Fibroblast of skin of right biceps (primary cell): ENCODE data around the gene SWT1.
"Not testable (repeated sequence)": the region's sequence is repeated elsewhere in the genome, so short reads cannot be mapped to it uniquely, and the experiment has no call there.

Experiments
- DNase-seq: peaks from one replicate; pipeline ENCODE4 v3.0.0-alpha.2; 2013

The SWT1 gene

GRCh38 chr1:185292237-185292636 lies 135.3 kb downstream of the SWT1 start:
- no peak for DNase-seq

GRCh38 chr1:185293967-185294542 lies 137.1 kb downstream of the SWT1 start:
- no peak for DNase-seq

GRCh38 chr1:185295091-185295490 lies 138.1 kb downstream of the SWT1 start:
- no peak for DNase-seq

DNA sequence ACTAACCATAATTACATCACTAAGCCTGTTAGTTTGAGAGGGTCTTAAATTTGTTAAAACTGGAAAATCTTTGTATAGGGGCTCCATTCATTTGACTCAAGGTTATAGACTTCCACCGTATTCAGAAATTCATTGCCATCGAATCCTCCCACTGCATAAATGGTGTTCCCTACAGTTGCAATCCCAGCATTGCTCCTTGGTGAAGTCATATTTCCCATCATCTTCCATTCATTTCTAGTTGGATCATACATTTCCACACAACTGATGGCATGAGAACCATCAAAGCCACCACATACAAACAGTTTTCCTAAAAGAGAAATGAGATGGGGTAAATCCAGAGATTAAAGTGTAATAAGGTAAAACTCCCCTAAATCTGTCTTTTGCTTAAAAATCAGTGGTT lies 141.0 kb downstream of the SWT1 start:
- peak; percentile 31 for DNase-seq

DNA sequence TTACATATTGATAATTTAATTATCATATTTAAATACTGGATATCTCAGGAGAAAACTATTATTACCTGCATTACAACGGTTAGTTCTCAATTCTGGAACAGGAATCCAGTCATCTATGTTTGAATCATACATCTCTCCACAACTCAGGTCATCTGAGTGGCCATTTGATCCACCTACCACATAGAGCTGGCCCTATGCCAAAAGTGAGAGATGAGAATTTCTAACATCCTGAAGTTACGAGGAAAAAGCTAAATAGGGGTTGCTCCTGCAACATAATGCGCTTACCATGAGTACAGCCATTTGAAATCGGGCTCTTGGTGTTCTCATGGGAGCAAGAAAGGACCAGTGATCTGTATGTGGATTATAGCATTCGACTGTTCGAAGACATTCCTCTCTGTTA lies 143.2 kb downstream of the SWT1 start:
- no peak for DNase-seq

DNA sequence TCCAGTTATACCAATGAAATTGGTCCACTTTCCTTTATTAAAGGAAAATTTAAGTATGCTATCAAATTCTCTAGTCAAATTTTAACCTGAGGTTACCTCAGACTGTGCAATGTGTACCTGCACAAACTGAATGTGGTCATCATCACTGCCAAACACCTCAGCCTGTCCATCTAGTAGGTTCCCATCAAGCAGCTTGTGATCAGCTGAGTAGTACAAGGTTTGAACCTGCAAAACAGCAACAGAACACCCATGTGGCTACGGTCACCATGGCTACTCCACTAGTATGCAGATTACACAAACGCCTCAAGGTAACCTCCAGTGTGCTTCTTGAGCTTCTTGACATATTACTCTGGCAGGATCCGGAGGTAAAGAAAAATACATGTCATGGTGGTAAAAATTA lies 148.5 kb downstream of the SWT1 start:
- DNase-seq, result no peak

DNA sequence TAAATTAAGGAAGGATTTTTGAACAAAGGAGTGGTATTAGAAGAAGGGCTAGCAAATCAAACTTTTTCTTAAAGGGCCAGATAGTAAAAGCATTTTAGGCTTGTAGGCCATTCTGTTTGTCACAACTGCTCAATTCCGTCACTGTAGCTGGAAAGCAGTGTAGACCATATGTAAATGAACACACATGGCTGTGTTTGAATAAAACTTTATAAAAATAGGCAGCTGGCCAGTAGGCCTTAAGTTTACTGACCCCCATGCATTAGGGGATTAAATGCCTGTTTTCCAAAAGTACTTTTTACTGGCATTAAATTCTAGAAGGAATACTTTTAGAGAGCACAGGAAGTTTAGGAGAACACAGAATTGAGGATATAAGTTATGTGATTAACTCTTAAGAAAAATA lies 151.2 kb downstream of the SWT1 start:
- DNase-seq, result no peak

DNA sequence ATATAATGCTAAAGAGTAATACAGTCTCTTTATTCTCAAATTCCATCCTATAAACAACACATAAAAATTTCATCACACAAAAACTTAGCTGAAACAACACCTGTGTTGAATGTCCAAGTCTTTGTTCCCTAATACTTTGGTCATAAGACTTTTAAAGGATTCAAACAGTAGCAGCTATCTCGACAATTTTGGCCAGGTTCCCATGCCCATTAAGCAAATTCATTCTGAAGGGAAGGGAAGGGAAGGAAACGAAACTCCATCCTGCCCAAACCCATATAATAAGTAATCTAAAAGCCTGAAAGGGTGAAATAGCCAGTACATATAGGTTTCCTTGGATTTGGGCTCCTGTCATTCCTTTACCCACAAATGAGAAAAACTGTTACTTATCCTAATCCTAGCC lies 152.6 kb downstream of the SWT1 start:
- no peak for DNase-seq

DNA sequence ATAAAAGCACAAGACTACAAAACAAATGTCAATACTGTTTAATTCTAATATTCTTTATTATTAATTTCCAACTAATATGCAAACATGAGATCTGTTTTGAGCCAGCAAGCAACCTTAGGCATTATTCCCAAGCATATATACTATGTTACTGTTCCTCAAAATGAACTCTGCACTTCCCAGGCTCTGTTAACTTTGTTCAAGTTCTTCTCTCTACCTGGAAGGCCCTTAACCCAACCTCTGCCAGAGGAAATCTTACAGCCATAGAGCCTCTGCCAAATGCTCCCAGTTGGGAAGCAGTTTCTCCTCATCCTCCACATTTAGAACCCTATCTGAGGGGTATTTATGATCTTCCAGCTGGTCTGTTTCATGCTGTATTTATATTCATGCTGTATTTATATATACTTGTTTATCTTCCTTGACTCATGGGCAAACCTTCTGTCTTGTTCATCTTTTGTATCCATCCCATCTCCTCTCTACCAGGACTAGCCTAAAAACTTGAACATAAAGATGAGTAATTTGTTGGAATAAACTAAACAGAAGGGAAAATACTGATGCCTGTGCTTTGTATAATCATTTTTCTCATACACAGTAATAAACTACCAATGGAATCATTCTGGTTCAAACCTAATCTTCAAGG lies 154.7 kb downstream of the SWT1 start:
- DNase-seq, result no peak

GRCh38 chr1:185312361-185313138 lies 155.6 kb downstream of the SWT1 start:
- no peak for DNase-seq

GRCh38 chr1:185314411-185314810 lies 157.4 kb downstream of the SWT1 start:
- no peak for DNase-seq

GRCh38 chr1:185315445-185316071 lies 158.6 kb downstream of the SWT1 start:
- no peak for DNase-seq

DNA sequence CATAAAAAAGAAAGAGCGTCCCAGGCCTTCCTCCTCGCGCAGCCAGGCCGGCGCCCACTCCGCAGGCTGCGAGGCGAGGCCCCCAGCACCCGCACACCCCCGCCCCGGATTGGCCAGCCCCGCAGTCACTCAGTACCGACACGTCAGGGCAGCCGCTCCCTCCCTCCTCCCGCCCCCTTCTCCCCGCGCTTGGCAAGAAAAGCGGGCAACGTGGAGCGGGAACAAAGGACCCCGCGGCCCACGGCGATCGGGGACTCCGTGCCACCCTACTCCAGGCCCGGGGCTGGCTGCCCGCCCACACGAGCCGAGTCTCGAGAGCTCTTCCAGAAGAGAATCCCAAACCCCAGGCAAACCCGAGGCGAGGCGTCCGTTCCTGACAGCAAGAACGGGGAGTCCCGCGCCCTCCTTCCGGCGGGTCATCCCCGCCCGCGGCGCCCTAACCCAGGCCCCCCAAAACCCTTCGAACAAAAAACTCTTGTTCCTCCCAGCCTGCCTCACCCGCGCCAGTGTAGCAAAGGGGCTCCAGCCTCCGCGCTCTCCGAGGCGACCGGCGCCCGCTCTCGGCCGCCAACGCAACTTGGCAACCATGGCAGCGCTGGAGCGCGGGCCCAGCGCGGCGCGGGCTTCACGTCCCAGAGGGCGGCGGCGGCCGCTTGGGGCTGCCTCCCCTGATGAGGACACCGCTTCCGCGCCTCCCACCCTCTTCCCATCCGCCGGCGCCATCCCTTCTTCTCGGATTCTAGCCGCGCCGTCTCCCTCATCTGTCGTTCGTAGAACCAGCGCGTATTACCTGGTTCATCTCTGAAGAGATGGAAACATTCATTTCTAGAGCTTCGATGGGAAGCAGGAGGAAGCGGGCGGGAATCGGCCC lies 159.4 kb downstream of the SWT1 start:
- DNase-seq, result peak; percentile 94

DNA sequence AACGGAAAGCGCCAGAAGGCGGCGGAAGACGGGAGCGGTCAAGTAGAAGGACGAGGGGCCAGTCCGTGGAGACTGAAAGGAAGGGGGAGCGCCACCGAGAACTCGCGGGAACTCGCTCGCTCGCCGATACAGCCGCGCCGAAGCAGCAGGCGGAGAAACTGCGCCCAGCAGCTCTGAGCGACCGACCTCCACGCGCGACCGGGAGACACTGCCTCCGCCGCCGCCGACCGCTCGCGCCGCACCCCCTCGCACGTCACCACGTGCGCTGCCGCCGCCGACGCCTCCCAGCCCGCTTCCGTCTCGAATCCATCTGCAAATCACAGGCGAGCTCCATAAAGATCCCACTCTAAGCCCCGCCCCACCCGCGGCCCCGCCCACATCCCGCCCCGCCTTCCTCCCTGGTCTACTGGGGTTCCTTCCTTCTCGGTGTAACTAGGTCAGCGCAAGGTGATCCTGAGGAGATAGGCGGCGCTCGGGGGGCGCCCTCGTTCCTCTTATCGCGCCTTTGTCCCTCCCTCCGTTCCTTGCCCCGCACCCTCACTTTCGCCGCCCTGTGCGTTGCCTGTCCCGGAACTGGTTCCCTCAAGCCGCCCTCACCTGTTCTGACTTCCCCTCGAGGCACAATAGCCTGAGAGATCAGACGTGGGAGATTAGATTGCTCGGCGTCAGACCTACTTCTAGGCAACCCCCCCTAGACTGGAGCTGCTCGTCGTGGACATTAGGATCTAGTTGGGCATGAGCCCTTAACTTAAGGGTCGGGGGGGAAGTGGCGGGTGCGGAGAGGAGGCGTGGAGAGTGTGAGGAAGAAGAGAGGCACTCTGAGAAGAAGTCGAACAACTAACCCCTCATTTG lies 160.3 kb downstream of the SWT1 start, which contains the start of gene IVNS1ABP:
TSS of gene IVNS1ABP (minus strand) at position 210 of the 852 bp plus-strand sequence. CDS start 7,750 bp downstream, outside the sequence.
- DNase-seq, result peak; percentile 95

GRCh38 chr1:185317886-185318310 lies 160.9 kb downstream of the SWT1 start:
- DNase-seq, result peak; percentile 15

DNA sequence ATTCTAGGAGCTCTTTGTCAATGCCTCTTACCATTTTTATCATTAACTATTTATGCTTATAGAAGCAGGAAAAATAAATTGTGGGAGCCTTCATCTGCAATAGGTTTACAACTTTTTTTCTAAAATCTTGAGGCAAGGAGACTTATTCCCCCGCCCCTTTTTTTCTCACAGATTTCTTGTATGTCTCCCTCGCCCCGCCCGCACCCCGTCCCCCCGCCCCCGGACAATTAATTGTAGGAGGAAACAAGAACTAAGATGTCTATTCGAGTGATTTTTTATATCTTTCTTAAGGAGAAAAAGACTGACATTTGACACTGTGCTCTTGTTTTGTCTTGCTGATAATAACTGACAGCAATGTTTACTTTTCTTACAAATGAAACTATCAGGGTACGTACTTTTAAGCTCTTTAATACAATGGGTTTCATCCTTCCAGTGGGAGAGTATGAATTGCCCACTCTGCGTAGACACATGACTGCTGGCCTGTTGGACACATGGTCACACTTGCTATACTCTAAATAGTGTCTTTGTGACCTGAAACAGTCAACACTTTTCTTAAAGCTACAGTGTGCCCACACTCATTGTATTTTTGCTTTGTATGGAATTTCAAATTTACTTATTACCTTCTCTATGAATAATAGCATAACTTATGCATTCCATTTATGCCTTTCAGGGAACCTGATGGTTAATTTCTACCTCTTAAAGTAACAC lies 161.6 kb downstream of the SWT1 start:
- DNase-seq, result no peak

DNA sequence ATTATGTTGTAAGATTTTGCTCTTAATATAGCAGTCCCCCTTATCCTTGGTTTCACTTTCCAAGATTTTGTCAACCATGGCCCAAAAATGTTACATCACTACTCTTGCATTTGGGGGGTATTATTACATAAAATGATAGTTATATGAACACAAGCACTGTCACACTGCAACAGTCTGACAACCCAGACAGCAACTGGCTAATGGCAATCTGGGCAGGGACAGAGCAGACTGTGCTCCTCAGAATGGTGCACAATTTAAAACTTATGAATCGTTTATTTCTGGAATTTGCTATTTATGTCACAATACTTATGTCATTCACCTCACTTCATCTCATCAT lies 162.1 kb downstream of the SWT1 start:
- no peak for DNase-seq

GRCh38 chr1:185321104-185321503 lies 164.1 kb downstream of the SWT1 start:
- not testable (repeated sequence) for DNase-seq

DNA sequence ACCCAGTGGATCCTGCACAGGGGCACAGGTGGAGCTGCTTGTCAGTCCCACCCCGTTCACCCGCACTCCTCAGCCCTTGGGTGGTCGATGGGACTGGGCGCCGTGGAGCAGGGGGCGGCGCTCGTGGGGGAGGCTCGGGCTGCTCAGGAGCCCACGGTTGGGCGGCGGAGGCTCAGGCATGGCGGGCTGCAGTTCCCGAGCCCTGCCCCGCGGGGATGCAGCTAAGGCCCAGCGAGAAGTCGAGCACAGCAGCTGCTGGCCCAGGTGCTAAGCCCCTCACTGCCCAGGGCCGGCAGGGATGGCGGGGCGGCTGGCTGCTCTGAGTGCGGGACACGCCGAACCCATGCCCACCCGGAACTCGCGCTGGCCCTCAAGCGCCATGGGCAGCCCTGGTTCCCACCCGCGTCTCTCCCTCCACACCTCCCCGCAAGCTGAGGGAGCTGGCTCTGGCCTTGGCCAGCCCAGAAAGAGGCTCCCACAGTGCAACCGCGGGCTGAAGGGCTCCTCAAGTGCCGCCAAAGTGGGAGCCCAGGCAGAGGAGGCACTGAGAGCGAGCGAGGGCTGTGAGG lies 164.8 kb downstream of the SWT1 start:
- DNase-seq, result not testable (repeated sequence)

DNA sequence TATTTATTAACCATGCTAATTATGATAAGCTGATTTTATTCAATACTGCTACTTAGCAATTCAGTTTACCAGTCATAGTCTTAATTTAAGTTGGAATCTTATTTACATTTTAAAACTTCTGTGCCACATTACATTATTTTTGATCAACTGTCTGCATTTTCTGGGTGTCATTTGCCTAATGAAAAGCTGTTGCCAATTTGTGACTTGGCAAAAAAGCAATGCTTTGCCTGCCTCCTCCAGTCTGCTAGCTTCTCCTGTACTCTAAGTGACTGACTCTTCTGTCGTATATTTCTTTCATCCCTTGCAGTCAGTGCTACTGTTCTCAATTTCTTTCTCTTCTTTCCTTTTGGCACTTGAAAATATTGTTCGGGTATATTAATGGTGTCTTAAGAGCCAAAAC lies 165.7 kb downstream of the SWT1 start:
- no peak for DNase-seq

- no peak for DNase-seq
Observed at GRCh38 chr1:185324118-185324517, 167.2 kb downstream of the SWT1 start.
